Neuronal stem cell (in vitro differentiated cells): ENCODE results near the gene PEMT.

Source experiments
- DNase-seq: peaks from one replicate; pipeline ENCODE4 v3.0.0-alpha.2; 2013; ENCODE audit warnings: low spot score
- H2AFZ ChIP-seq: one replicate; pipeline ENCODE4 v1.6.1; 2013; ENCODE audit warnings: mild to moderate bottlenecking, low read length, inconsistent platforms
- H2AK5ac ChIP-seq: 2 replicates; pipeline ENCODE4 v1.6.1; 2013; ENCODE audit warnings: low read depth, mild to moderate bottlenecking, inconsistent platforms, low read length, moderate library complexity, mixed read lengths
- H2BK120ac ChIP-seq: 2 replicates; pipeline ENCODE4 v1.6.1; 2013; ENCODE audit warnings: low read depth, mild to moderate bottlenecking, inconsistent platforms, low read length, moderate library complexity, mixed read lengths
- H2BK12ac ChIP-seq: one replicate; pipeline ENCODE4 v1.6.1; 2013; ENCODE audit warnings: low read length, inconsistent platforms
- H2BK15ac ChIP-seq: 2 replicates; pipeline ENCODE4 v1.6.1; 2013; ENCODE audit warnings: mild to moderate bottlenecking, low read length, inconsistent platforms, mixed read lengths
- H2BK5ac ChIP-seq: one replicate; pipeline ENCODE4 v1.6.1; 2013; ENCODE audit warnings: inconsistent platforms, mild to moderate bottlenecking, low read length, moderate library complexity
- H3K14ac ChIP-seq: one replicate; pipeline ENCODE4 v1.6.1; 2013; ENCODE audit warnings: low read length, inconsistent platforms
- H3K18ac ChIP-seq: 2 replicates; pipeline ENCODE4 v1.6.1; 2013; ENCODE audit warnings: low read length, inconsistent platforms
- H3K23ac ChIP-seq: 2 replicates; pipeline ENCODE4 v1.6.1; 2013; ENCODE audit warnings: low read depth, mild to moderate bottlenecking, mixed read lengths, low read length, inconsistent platforms; ENCODE audit not compliant: poor library complexity
- H3K27ac ChIP-seq: replicated peaks from 3 replicates; pipeline ENCODE4 v1.5.1; 2013; ENCODE audit warnings: low read length, inconsistent platforms
- H3K27me3 ChIP-seq, 3 experiments: 2 replicates each; pipeline ENCODE4 v1.6.1; 2013; ENCODE audit warnings: low read length in 3 of 3, mild to moderate bottlenecking in 2 of 3, inconsistent platforms in 1 of 3, low read depth in 1 of 3, mixed read lengths in 1 of 3, moderate library complexity in 1 of 3; ENCODE audit not compliant: control insufficient read depth in 3 of 3, insufficient read depth in 3 of 3
- H3K36me3 ChIP-seq, 2 donors: replicated peaks in 1 of 2; 2 replicates each; pipeline ENCODE4 v1.6.1; 2013; ENCODE audit warnings: low read length in 2 of 2; ENCODE audit not compliant: control insufficient read depth in 2 of 2, insufficient read depth in 2 of 2
- H3K4ac ChIP-seq: 2 replicates; pipeline ENCODE4 v1.6.1; 2013; ENCODE audit warnings: inconsistent platforms, mild to moderate bottlenecking, low read length, moderate library complexity
- H3K4me1 ChIP-seq, 2 donors: 1 replicate in 1 of 2; 2 replicates in 1 of 2; pipeline ENCODE4 v1.6.1; 2013; ENCODE audit warnings: low read length in 2 of 2, low read depth in 1 of 2; ENCODE audit not compliant: control insufficient read depth in 2 of 2, insufficient read depth in 1 of 2
- H3K4me2 ChIP-seq: one replicate; pipeline ENCODE4 v1.6.1; 2013; ENCODE audit warnings: mild to moderate bottlenecking, low read length, inconsistent platforms; ENCODE audit not compliant: insufficient read depth, poor library complexity, severe bottlenecking
- H3K4me3 ChIP-seq, 2 donors: 2 replicates each; pipeline ENCODE4 v1.5.1; 2013; ENCODE audit warnings: low read length in 2 of 2, mild to moderate bottlenecking in 2 of 2, inconsistent platforms in 1 of 2, moderate library complexity in 1 of 2
- H3K79me1 ChIP-seq: one replicate; pipeline ENCODE4 v1.6.1; 2013; ENCODE audit warnings: low read depth, mild to moderate bottlenecking, inconsistent platforms, low read length, moderate library complexity
- H3K9ac ChIP-seq: one replicate; pipeline ENCODE4 v1.6.1; 2013; ENCODE audit warnings: mild to moderate bottlenecking, low read depth, low read length, inconsistent platforms; ENCODE audit not compliant: poor library complexity
- H3K9me3 ChIP-seq, 2 donors: replicated peaks in 1 of 2; 2 replicates each; pipeline versions ENCODE3 to v1.6.1; 2013; ENCODE audit warnings: low read length in 2 of 2, mild to moderate bottlenecking in 2 of 2, inconsistent platforms in 1 of 2, low read depth in 1 of 2, mixed read lengths in 1 of 2, moderate library complexity in 1 of 2; ENCODE audit not compliant: control insufficient read depth in 2 of 2, insufficient read depth in 1 of 2
- H4K8ac ChIP-seq: one replicate; pipeline ENCODE4 v1.6.1; 2013; ENCODE audit warnings: low read depth, mild to moderate bottlenecking, inconsistent platforms, low read length, moderate library complexity
- H4K91ac ChIP-seq: one replicate; pipeline ENCODE4 v1.6.1; 2013; ENCODE audit warnings: low read length, low read depth, mild to moderate bottlenecking, inconsistent platforms; ENCODE audit not compliant: poor library complexity
- WGBS, 2 donors: extraction: QIAGEN DNeasy Blood & Tissue Kit; methylation state at CpG; one replicate each; pipeline ENCODE4 v1.1.7; 2013; ENCODE audit warnings: missing lambda C conversion rate in 2 of 2, mixed read lengths in 1 of 2; ENCODE audit not compliant: insufficient read length in 2 of 2, insufficient replicate concordance in 1 of 2; ENCODE audit errors: extremely low coverage in 2 of 2; 5-methylcytosine and 5-hydroxymethylcytosine counted together

PEMT gene

GRCh38 chr17:17492085-17492484, 99.4 kb downstream of the PEMT start:
- H2BK5ac ChIP-seq: no peak overlapping the region
- no peak overlapping the region for H2BK15ac ChIP-seq
- H3K4me3 ChIP-seq: no peak overlapping the region
- no peak overlapping the region for H3K4me2 ChIP-seq
- H3K36me3 ChIP-seq: peaks cover 20 to 50% of the 10 kb centered on the region in 2 donors
- no peak overlapping the region for H3K27ac ChIP-seq
- H2BK120ac ChIP-seq: no peak overlapping the region
- peaks cover 2 to 25% of the 10 kb centered on the region in 2 donors for H3K4me1 ChIP-seq
- peaks cover 0 to 7% of the 10 kb centered on the region in 2 donors for H3K9me3 ChIP-seq
- no peak overlapping the region for H3K18ac ChIP-seq
- H3K9ac ChIP-seq: no peak overlapping the region
- no peak for DNase-seq
- H4K8ac ChIP-seq: no peak overlapping the region
- H2AK5ac ChIP-seq: no peak overlapping the region
- no peak overlapping the region for H2BK12ac ChIP-seq
- no CpG with 5 or more reads among the region's 11 CpGs for WGBS, 2 donors
- H3K14ac ChIP-seq: no peak overlapping the region
- peaks cover 0 to 16% (median 7%) of the 10 kb centered on the region in 3 experiments for H3K27me3 ChIP-seq
- H3K79me1 ChIP-seq: no peaks in the 10 kb centered on the region
- no peak overlapping the region for H3K23ac ChIP-seq
- H2AFZ ChIP-seq: no peak overlapping the region
- H4K91ac ChIP-seq: no peak overlapping the region
- no peak overlapping the region for H3K4ac ChIP-seq

GRCh38 chr17:17491546-17491988, 99.9 kb downstream of the PEMT start:
- no CpG with 5 or more reads among the region's 17 CpGs for WGBS, 2 donors
- no peak overlapping the region for H3K27ac ChIP-seq

GRCh38 chr17:17491031-17491471, 100.5 kb downstream of the PEMT start:
- no peak overlapping the region for H2AFZ ChIP-seq
- peaks cover under 1 to 23% of the 10 kb centered on the region in 2 donors for H3K4me1 ChIP-seq
- H3K4ac ChIP-seq: no peak overlapping the region
- H4K91ac ChIP-seq: no peak overlapping the region
- H3K4me3 ChIP-seq: no peak overlapping the region
- H2BK15ac ChIP-seq: no peak overlapping the region
- H2BK12ac ChIP-seq: no peak overlapping the region
- H2BK120ac ChIP-seq: no peak overlapping the region
- H2BK5ac ChIP-seq: no peak overlapping the region
- no peak overlapping the region for H4K8ac ChIP-seq
- no peak overlapping the region for H2AK5ac ChIP-seq
- no peak overlapping the region for H3K23ac ChIP-seq
- H3K27me3 ChIP-seq: peaks cover 0 to 15% (median 7%) of the 10 kb centered on the region in 3 experiments
- H3K36me3 ChIP-seq: peaks cover 20 to 50% of the 10 kb centered on the region in 2 donors
- peaks cover 0 to 7% of the 10 kb centered on the region in 2 donors for H3K9me3 ChIP-seq
- no peaks in the 10 kb centered on the region for H3K79me1 ChIP-seq
- no peak overlapping the region for H3K14ac ChIP-seq
- H3K9ac ChIP-seq: no peak overlapping the region
- no peak overlapping the region for H3K18ac ChIP-seq
- no CpG with 5 or more reads among the region's 10 CpGs for WGBS, 2 donors
- DNase-seq: no peak
- no peak overlapping the region for H3K27ac ChIP-seq
- H3K4me2 ChIP-seq: no peak overlapping the region

More at GRCh38 chr17:17491546-17491988, 99.9 kb downstream of the PEMT start:
- DNase-seq: no peak
- Histone ChIP-seq H4K8ac (no peak overlapping the region), H3K4me2 (no peak overlapping the region), H2AFZ (no peak overlapping the region), H3K14ac (no peak overlapping the region), H3K36me3 (peaks cover 20 to 50% of the 10 kb centered on the region in 2 donors), H3K4ac (no peak overlapping the region), H3K79me1 (no peaks in the 10 kb centered on the region), H3K18ac (no peak overlapping the region), H3K9me3 (peaks cover 0 to 7% of the 10 kb centered on the region in 2 donors), H2BK120ac (no peak overlapping the region), H3K4me1 (peaks cover 2 to 23% of the 10 kb centered on the region in 2 donors), H3K23ac (no peak overlapping the region), H2BK12ac (no peak overlapping the region), H3K9ac (no peak overlapping the region), H4K91ac (no peak overlapping the region), H2BK5ac (no peak overlapping the region), H2AK5ac (no peak overlapping the region), H3K4me3 (no peak overlapping the region), H3K27me3 (peaks cover 0 to 16% (median 7%) of the 10 kb centered on the region in 3 experiments), H2BK15ac (no peak overlapping the region)

GRCh38 chr17:17487998-17488397, 103.5 kb downstream of the PEMT start:
- WGBS, 2 donors: no CpG with 5 or more reads among the region's 2 CpGs
- H3K36me3 ChIP-seq: peaks cover 26 to 68% of the 10 kb centered on the region in 2 donors

More at GRCh38 chr17:17487998-17488397, 103.5 kb downstream of the PEMT start:
- Histone ChIP-seq H2AFZ (no peak overlapping the region), H2BK12ac (no peak overlapping the region), H3K4me1 (peaks cover 0 to 4% of the 10 kb centered on the region in 2 donors), H3K23ac (no peak overlapping the region), H3K4me2 (no peak overlapping the region), H3K79me1 (no peaks in the 10 kb centered on the region), H3K4ac (no peak overlapping the region), H2BK120ac (no peak overlapping the region), H3K27me3 (no peaks in the 10 kb centered on the region), H2AK5ac (no peak overlapping the region), H3K14ac (no peak overlapping the region), H2BK5ac (no peak overlapping the region), H4K91ac (no peak overlapping the region), H2BK15ac (no peak overlapping the region), H3K27ac (no peak overlapping the region), H3K9me3 (peaks cover 4 to 6% of the 10 kb centered on the region in 2 donors), H3K4me3 (no peak overlapping the region), H4K8ac (no peak overlapping the region), H3K9ac (no peak overlapping the region), H3K18ac (no peak overlapping the region)
- DNase-seq: no peak
